GM23248 (cell line): ENCODE data around the gene TRAPPC2L.

Source experiments
- EZH2 ChIP-seq: fragments of 200-600 bp; sonication (generic); IDR thresholded peaks from 2 replicates; pipeline ENCODE4 v1.6.1; 2018; ENCODE audit warnings: antibody characterized with exemption, mild to moderate bottlenecking; ENCODE audit not compliant: insufficient read depth, poor library complexity, severe bottlenecking
- EZH2phosphoT487 ChIP-seq: fragments of 200-600 bp; sonication (generic); IDR thresholded peaks from 2 replicates; pipeline ENCODE4 v1.6.1; 2018; ENCODE audit warnings: antibody characterized with exemption, moderate library complexity, mild to moderate bottlenecking, low read depth; ENCODE audit not compliant: insufficient read depth

GRCh38 chr16:88818575-88818874 is 38.4 kb upstream of the TRAPPC2L start:
- no peak for TF ChIP-seq EZH2
- TF ChIP-seq EZH2phosphoT487: no peak
